C4-2B (cell line): ENCODE data around the gene ABCA5.

Experiments
- H3K27ac ChIP-seq: fragments of 450-650 bp; 2 replicates; pipeline ENCODE4 v1.5.1; 2017
- CTCF ChIP-seq: fragments of 450-650 bp; conservative IDR thresholded peaks from 2 replicates; pipeline ENCODE4 v1.5.1; 2017; ENCODE audit warnings: mild to moderate bottlenecking
- ZFX ChIP-seq: fragments of 450-650 bp; IDR thresholded peaks from 2 replicates; pipeline ENCODE4 v1.6.1; 2017

Gene ABCA5

DNA sequence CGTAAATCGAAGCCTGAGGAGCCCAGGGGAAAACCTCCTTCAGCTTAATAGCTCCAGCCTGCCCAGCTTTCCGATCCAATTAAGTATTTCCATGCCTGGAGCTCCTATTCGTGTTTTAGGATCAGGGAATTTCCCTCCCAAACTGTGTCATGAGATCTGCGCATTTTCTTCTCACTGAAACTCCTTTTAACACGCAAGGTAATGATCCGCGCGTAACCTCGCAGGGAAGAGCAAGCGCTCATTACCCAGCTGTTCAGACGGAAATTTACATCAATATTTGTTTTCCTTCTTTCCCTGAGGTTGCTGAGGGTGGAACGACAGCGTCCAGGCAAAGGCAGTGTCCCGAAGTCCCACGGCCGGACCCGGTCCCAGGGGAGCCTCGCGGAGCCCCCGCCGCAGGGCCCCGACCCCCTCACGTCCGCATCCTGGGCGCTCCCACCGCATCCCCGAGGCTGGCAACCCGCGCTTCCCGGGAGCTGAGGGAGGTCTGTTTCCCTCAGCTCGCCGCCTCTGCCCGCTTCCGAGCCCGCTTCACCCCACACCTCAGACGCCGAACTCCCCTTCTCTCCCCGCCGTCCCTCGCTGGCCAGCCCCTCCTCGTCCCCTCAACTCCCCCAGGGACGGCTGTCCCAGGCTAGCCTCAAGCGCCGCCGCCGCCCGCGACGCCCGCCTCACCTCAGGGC is 415 bp downstream of the ABCA5 start:
- H3K27ac ChIP-seq, result peak overlapping the region; percentile 69

DNA sequence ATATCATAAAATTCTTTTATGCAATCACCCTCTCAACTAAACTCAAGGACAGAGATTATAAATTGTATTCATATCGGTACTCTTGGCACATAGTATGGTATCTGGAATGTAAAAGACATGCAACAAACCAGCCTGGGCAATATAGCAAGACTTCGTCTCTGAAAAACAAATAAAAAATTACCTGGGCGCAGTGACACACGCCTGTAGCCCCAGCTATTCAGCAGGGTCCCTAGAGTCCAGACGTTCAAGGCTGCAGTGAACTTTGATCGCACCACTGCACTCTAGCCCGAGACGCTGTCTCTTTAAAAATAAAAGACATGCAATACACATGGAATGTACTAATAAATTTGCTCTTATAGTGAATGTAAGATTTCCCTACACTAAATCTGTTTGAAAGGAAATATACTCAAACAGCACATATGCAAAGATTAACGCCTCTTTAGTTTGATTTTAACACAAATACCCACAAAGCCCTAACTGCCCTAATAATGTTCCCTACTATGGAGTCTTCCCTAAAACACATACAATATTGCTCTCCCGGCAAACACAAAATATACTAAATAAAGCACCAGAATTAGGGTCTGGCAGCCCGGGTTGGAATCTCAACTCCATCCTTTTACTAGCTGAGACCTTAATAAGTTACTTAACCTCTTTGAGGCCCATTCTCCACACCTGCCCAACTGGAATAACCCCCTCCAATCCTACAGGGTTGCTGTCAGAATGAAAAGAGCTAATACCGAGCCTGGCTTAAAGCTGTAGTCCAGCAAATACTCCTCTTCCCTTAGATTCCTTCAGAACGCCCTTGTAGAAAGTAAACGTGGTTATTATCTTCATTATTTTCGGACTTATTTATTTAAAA is 1.2 kb downstream of the ABCA5 start:
- peak overlapping the region; percentile 69; the same call in 1 of the 2 replicates for H3K27ac ChIP-seq
- TF ChIP-seq ZFX (no peak), CTCF (no peak)

More for the DNA sequence above, 415 bp downstream of the ABCA5 start:
- TF ChIP-seq CTCF (no peak), ZFX (no peak)

DNA sequence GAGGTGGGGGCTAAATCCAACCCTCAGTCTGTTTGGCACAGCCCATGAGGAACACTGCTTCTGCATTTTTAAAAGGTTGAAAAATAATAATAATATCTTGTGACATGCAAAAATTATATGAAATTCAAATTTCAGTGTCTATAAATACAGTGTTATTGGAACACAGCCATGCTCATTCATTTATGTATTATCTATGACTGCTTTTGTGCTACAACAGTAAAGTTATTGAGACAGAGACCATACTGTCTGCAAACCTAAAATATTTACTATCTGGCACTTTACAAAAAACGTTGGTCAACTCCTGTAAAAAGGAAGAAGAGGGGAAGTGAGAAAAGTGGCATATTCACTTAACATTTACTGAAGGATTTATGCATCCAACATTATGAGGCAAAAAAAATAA is 3.1 kb downstream of the ABCA5 start:
- no peak overlapping the region for H3K27ac ChIP-seq
- TF ChIP-seq CTCF (no peak), ZFX (no peak)

DNA sequence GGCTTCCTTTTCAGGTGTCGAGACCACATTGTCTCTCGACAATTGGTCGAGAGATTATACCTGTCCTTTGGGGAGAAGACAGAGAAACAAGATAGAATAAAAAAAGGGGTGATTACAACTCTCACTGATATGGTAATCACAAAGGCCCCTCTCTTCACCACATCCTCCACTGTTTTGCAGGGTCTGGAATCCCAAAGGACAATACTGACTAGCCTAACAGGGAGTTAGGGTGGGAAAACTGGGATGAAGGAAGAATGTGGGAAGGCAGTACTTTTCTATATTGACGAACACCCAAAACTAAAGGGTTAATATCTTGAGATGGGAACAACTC is 6.1 kb downstream of the ABCA5 start:
- TF ChIP-seq CTCF (no peak), ZFX (no peak)

DNA sequence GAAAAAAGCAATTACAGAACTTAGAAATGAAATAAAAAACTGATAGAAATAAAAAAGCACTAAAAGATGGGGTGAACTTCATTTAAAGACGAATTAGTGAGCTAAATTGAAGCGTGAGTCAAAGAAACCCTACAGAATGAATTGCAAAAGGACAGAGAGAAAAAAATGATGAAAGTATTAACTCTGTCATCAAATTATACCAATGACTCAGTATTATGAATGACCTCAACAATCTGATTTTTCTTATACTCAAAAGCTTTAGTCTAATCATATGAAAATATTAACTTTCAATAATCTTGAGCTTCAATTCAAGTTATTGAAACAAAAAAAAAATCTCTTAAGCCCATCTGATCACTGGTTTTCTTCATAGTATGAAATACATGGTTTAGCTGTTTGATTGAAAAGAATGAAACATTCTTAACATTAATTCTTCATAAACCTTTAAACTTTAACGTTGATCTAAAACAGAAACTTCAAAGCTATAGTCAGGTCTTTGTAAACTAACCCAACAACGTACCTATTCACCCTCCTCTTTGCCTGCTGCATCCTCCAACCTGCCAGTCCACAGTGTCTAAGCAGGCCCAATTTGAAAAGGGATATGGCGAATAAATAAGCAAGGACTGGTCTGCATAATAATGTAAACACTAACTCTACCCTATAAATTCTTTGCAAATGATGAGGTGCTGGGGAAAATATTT is 6.6 kb downstream of the ABCA5 start:
- no peak overlapping the region for H3K27ac ChIP-seq
- TF ChIP-seq ZFX (no peak), CTCF (no peak)

More for the DNA sequence above, 6.1 kb downstream of the ABCA5 start:
- H3K27ac ChIP-seq, result no peak overlapping the region

DNA sequence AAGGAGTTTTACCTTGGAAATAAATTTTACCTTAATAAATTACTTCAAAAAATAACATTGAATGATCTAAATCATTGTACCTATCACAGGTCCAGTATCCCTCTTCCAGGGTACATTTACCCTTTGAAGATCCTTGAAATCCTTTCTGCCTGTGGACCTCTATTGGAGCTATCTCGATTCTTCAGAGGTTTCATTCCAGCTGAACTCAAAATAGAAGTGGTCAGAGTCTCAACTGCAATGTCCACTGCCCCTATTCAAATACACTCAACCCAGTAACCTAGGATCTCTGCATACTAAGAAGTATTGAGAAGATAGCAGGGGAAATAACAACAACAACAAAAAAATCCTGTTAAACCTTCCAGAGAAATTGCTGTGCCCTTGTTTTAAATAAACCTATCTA is 9.3 kb downstream of the ABCA5 start:
- TF ChIP-seq ZFX (no peak), CTCF (no peak)

More for the DNA sequence above, 9.3 kb downstream of the ABCA5 start:
- no peak overlapping the region for H3K27ac ChIP-seq
